Measurements from ENCODE around the gene CDCA4.

GRCh38 chr14:105026802-105027563, 6.1 kb upstream of the CDCA4 start:
- no peak for TF ChIP-seq POLR2A (IDR thresholded peaks at IDR 0.05)
- TF ChIP-seq CTCF (IDR thresholded peaks at IDR 0.05 in 8 of 11, conservative IDR thresholded peaks at IDR 0.05 in 3 of 11), result no peak

All from spleen (tissue), 7 donors.